HS-27A (cell line): Measurements from ENCODE around the gene VAPA.
"Not testable (repeated sequence)": the region's sequence is repeated elsewhere in the genome, so short reads cannot be mapped to it uniquely, and the experiment has no call there.

Experiments used
- DNase-seq: peaks from one replicate; pipeline ENCODE4 v3.0.0-alpha.2; 2012; ENCODE audit warnings: low read depth, missing footprints

Gene VAPA

DNA sequence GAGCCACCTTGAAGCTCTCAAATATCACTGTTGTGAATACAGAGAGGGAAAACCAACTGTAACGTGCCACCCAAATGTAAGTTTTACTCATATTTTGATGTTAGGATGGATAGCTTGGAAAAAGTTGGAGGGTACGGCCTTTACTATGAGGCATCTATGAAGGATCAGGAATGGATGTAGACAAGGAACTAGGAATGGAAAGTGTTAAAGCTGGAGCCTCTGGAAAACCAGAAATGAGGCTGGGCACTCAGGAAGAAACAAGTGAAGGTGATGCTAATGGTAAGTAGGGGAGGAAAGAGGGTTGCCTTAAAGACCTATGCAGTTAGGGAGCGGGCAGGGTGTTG is 27.8 kb upstream of the VAPA start:
- DNase-seq = no peak

GRCh38 chr18:9887992-9888391 is 25.8 kb upstream of the VAPA start:
- no peak for DNase-seq

DNA sequence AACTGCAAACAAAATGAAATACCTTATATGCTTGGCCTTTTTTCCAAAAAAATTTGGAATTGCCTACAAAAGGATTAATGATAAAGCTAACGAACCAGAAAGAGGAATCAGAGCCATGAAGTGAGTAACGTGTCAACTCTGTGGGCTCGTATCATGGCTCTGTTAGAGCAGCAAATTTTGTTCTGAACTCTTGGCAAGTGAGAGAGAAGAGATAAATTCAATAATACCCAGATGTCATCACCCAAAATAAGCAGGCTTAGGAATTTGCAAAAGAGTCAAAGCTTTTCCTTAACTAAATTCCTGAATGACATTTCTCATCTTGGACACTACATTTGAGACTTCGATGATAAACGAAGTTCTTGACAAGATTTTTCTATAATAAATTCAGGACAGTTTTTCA is 23.6 kb upstream of the VAPA start:
- no peak for DNase-seq

DNA sequence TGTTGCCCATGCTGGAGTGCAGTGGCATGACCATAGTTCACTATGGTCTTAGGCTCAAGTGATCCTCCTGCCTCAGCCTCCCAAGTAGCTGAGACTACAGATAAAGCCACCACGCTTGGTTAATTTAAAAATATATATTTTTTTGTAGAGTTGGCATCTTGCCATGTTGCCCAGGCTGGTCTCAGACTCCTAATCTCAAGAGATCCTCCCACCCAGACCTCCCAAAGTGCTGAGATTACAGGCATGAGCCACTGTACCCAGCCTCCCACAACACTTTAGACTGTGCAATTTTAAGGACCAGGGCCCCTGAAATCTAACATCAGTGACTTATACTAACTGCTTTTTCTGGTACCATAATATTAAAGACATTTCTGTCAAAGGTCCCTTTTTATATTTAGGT is 22.9 kb upstream of the VAPA start:
- no peak for DNase-seq

GRCh38 chr18:9891515-9891914 is 22.3 kb upstream of the VAPA start:
- not testable (repeated sequence) for DNase-seq

GRCh38 chr18:9894454-9895068 is 19.3 kb upstream of the VAPA start:
- DNase-seq = no peak

DNA sequence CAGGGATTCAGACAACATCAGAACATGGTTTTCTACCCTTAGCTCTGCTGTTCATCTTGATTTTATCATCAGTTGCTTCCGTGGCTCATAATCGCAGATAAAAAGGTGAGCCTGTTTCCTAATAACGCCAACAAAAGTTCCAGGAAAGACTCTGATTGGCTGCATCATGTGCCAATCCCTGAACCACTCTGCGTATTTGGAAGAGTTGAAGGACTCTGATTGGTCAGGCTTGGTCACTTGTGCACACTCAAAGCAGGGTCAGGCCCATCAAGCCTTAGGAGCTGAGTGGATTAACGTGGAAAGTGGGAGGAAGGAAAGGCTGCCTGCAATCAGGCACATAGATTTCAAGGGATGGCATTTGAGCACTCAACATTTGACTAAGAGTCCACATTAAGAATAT is 16.7 kb upstream of the VAPA start:
- DNase-seq = no peak

DNA sequence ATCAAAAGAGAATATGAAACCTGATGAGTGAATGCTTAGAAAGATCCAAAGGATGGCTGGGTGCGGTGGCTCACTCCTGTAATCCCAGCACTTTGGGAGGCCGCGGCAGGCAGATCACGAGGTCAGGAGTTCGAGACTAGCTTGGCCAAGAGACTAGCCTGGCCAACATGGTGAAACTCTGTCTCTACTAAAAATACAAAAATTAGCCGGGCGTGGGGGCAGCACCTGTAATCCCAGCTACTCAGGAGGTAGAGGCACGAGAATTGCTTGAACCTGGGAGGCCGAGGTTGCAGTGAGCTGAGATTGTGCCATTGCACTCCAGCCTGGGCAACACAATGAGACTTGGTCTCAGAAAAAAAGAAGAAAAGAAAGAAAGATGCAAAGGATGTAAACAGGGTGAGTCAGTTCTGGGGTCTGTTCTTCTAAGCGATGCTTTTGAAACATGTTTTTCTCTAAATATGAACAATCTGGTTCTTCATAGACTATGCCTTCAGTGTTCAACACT is 16.0 kb upstream of the VAPA start:
- DNase-seq = not testable (repeated sequence)

GRCh38 chr18:9898792-9899549 is 14.8 kb upstream of the VAPA start:
- DNase-seq = no peak

DNA sequence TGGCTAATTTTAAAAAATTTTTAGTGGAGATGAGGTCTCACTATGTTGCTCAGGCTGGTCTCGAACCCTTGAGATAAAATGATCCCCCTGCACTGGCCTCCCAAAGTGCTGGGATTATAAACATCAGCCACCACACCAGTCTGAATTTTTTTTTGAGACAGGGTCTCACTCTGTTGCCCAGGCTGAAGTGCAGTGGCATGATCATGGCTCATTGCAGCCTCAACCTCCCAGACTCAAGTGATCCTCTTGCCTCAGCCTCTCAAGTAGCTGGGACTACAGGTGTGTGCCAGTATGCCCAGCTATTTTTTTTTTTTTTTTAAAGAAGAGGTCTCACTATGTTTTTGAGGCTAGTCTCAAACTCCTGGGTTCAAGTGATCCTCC is 14.3 kb upstream of the VAPA start:
- not testable (repeated sequence) for DNase-seq

DNA sequence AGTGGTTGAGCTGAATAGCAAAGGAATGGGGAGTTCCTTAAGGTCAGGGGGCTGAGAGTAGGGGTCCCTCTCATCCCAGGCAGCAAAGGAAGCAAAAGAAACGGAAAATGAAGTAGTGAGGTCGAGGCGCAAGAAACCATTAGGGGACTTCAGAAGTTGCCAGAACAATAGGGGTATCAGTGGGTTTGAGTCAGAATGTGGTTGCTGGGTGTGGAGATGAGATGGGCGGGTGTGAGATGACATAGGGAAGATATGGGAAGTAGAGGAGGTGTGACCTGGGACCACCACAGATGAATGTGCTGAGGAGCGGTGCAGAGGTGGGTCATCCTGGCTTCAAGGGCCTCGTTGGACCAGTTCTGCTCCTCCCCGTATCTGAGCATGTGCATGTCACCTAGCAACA is 13.1 kb upstream of the VAPA start:
- DNase-seq = no peak

DNA sequence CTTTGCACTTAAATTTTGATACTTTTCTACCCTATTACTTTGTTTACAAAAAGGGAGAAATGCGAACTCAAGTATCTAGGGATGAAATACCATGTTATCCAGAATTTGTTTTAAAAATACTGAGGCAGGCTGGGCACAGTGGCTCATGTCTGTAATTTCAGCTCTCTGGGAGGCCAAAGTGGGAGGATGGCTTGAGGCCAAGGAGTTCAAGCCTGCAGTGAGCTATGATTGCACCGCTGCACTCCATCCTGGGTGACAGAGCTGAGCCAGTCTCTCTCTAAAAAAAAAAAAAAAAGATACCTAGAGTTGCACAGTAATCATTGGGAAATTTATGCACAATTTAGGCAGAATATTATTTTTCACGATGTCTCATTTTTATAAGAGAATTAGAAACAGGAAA is 12.4 kb upstream of the VAPA start:
- no peak for DNase-seq

GRCh38 chr18:9902264-9902663 is 11.6 kb upstream of the VAPA start:
- DNase-seq = not testable (repeated sequence)

DNA sequence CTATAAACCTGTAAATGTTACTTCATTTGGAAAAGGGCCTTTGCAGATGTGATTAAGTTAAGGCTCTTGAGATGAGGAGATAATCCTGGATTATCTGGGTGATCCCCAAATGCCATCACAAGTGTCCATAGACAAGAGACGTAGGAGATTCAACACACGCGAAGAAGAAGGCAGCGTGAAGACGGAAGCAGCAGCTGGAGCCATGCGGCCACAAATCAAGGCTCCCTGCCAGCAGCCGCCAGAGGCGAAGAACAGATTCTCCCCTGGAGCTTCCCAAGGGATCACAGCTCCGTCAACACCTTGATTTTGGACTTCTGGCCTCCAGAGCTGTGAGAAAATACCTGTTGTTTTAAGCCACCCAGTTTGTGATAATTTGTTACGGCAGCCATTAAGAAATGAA is 11.0 kb upstream of the VAPA start:
- no peak for DNase-seq

DNA sequence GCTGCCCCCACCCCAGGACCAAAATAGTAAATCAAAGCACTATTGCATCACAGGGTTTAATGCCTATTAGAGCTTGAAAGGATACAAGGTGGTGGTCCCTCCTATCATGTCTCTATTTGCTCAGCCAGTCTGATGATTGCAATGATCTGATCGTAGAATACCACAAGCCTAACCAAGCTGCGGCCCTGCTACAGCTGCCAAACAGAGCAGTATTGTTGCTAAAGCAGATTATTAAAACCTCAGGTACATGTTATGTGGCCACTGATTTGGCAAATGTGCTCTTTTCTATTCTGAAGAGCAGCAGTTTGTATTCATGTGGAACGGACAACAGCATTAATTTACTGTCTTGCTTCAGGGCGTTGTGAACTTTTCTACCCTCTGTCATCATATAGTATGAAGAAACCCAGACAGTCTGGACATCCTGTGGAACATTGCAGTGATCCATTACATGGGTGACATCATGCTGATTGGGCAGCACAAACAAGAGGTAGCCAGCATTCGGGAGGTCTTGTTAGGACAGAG is 8.4 kb upstream of the VAPA start:
- no peak for DNase-seq

DNA sequence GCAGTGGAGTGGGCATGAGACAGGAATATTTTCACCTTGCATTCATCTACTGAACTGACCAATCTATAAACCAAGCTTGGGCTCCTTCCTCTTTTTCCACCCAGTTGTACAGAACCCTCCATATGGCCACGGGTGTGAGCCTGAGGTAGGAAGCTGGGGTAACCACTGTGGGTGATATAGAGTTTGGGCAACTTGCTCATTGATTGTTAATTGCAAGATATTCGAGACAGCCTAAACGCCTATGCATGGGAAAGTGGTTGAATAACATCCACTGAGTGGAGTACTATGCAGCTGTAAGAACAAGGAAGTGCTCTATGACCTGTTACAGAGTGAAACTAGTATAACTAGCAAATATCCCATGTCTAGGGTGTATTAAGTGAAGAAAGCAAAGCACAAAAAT is 7.3 kb upstream of the VAPA start:
- no peak for DNase-seq

DNA sequence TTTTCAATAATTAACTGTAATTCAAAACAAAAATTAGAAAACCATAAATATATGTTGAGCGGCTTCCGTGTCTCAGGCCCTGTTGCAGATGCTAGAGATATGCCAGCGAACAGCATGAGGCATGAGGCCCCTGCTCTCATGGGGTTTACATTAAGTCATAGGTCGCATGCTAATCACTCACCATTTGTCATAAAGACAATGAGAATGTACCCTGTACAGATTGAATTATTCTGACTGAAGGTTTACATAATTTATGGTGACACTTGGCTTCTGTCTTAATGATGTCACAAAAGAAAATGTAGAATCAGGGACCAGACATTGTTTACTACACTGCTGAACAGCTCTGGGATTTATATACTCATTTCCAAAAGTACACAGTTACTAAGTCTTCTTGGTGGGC is 5.9 kb upstream of the VAPA start:
- no peak for DNase-seq

DNA sequence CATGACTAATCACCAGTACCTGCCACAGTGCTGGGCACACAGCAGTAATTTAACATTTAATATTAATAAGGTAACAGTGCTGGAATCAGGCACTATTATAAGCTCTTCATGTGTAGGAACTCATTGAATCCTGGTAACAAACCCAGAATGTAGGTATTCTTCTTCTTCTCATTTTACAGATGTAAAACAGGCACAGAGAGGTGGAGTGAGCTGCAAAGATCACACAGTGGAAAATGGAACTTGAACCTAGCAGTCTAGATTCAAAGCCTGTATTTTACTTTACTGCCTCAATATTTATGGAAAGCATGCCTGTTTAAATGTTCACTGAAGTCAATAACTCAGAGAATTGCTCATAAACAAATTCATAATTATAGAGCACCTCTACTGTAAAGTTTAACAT is 3.7 kb upstream of the VAPA start:
- DNase-seq = no peak

- DNase-seq = no peak
Measured at GRCh38 chr18:9910661-9911060, 3.2 kb upstream of the VAPA start.

- DNase-seq = no peak
Measured at GRCh38 chr18:9911226-9911625, 2.6 kb upstream of the VAPA start.

GRCh38 chr18:9912285-9912684 is 1.5 kb upstream of the VAPA start:
- not testable (repeated sequence) for DNase-seq

GRCh38 chr18:9913151-9913525 is 678 bp upstream of the VAPA start:
- no peak for DNase-seq

DNA sequence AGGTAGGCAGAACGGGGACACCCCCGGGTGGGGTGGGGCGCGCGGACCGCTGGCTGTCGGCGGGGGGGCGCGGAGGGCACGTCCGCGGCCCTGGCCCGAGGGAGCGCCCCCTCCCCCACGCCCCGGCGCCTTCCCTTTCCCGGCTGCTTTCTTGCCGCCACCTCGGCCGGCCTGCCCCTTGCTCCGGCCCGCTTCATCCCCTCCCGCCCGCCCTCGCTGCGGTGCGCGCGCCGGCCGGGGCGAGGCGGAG is 443 bp downstream of the VAPA start:
- no peak for DNase-seq
